Esophagus squamous epithelium (tissue), 5 donors: ENCODE measurements around the gene CYREN. TPM values are rescaled to one million over a fixed set of nuclear protein-coding genes. Genes with fewer than 3 reads are reported as not detected.
A peak's percentile ranks its signal among the peaks of the same experiment; 100 is the strongest.

Experiments used
- DNase-seq: peaks from one replicate; lab custom pipeline; 2025; lab: John Stamatoyannopoulos, UW
- H3K27ac ChIP-seq, 4 donors: fragments of 200-600 bp; sonication (generic); one replicate each; pipeline ENCODE4 v1.5.1; 2016 to 2019; ENCODE audit warnings: mild to moderate bottlenecking in 1 of 4
- H3K27me3 ChIP-seq, 4 donors: fragments of 200-600 bp; sonication (generic); 1 replicate in 3 of 4; 2 replicates in 1 of 4; pipeline versions ENCODE4 v1.5.1 to v1.6.0; 2017 to 2021; ENCODE audit warnings: antibody characterized with exemption in 1 of 4
- H3K36me3 ChIP-seq, 3 donors: fragments of 200-600 bp; sonication (generic); one replicate each; pipeline ENCODE4 v1.5.1; 2016 to 2019
- H3K4me1 ChIP-seq, 3 donors: fragments of 200-600 bp; sonication (generic); one replicate each; pipeline ENCODE4 v1.5.1; 2017 to 2019
- H3K4me3 ChIP-seq, 4 donors: fragments of 200-600 bp; sonication (generic); 1 replicate in 3 of 4; 2 replicates in 1 of 4; pipeline ENCODE4 v1.5.1; 2016 to 2019; ENCODE audit warnings: mild to moderate bottlenecking in 2 of 4, moderate library complexity in 1 of 4
- H3K9me3 ChIP-seq, 3 donors: fragments of 200-600 bp; sonication (generic); one replicate each; pipeline ENCODE4 v1.5.1; 2016 to 2019
- CTCF ChIP-seq, 6 experiments: fragments of 450-650 bp in 4 of 6; fragments of 200-600 bp in 2 of 6; sonication (generic) in 2 of 6; IDR thresholded peaks; one replicate each; pipeline ENCODE4 v1.5.1; 2016 to 2019; ENCODE audit warnings: antibody characterized with exemption in 6 of 6, mild to moderate bottlenecking in 4 of 6, moderate library complexity in 4 of 6
- POLR2A ChIP-seq, 4 donors: fragments of 450-650 bp; IDR thresholded peaks; one replicate each; pipeline ENCODE4 v1.6.1; 2017; ENCODE audit warnings: antibody characterized with exemption in 4 of 4, mild to moderate bottlenecking in 4 of 4, moderate library complexity in 3 of 4
- whole genome bisulfite sequencing, 2 donors: methylation state at CpG; one replicate each; pipeline ENCODE4 v1.1.5; 2018; 5-methylcytosine and 5-hydroxymethylcytosine counted together
- intact Hi-C: fragments of 100-400 bp; cut with DNase I; formaldehyde crosslinking; loops from one replicate; pipeline ENCODE4 v1.15.0; 2022
- total RNA-seq, 4 donors: library from RNA; depleted of rRNA; stranded (reverse); fragments of >200 nt; gene quantifications; one replicate each; pipeline ENCODE4 v1.1.0, GENCODE V29; 2016
- donor health status: DM: yes; HTN: yes; CAD: no.

The CYREN gene
- total RNA-seq, 4 donors from 2014 or later, result 19.0 to 53.8 (median 35.4) TPM

- H3K4me1 ChIP-seq, result peaks cover 23 to 71% (median 51%) of the 10 kb centered on the region in 3 donors
- intact Hi-C loops, result loop anchor here (10.0 kb wide), 2 partner anchors 183 to 483 kb away; partner anchors contain the start of gene AGBL3
Measured at GRCh38 chr7:135167365-135167917, 3.1 kb downstream of the CYREN start.

GRCh38 chr7:135166338-135166990 is 4.0 kb downstream of the CYREN start:
- intact Hi-C loops, result loop anchor here (10.0 kb wide), 2 partner anchors 182 to 482 kb away; partner anchors contain the start of gene AGBL3
- DNase-seq, result no peak
- 75 to 94% methylated on average over 5 to 6 of the region's 18 CpGs for WGBS, 2 donors
- Histone ChIP-seq H3K4me1 (peaks cover 17 to 70% (median 46%) of the 10 kb centered on the region in 3 donors), H3K4me3 (no peak overlapping the region), H3K36me3 (peaks cover 26 to 69% (median 27%) of the 10 kb centered on the region in 3 donors), H3K9me3 (no peaks in the 10 kb centered on the region), H3K27me3 (no peaks in the 10 kb centered on the region), H3K27ac (peak overlapping the region in 3 of 4 donors; percentile 95 to 99 (median 97))
- no peak for TF ChIP-seq POLR2A (IDR thresholded peaks at IDR 0.05)
- no peak for TF ChIP-seq CTCF (IDR thresholded peaks at IDR 0.05)

More at GRCh38 chr7:135167365-135167917, 3.1 kb downstream of the CYREN start:
- no peak overlapping the region for H3K4me3 ChIP-seq
- H3K9me3 ChIP-seq, result no peaks in the 10 kb centered on the region
- 67 to 77% methylated on average over 6 to 12 of the region's 12 CpGs for WGBS, 2 donors
- no peaks in the 10 kb centered on the region for H3K27me3 ChIP-seq
- DNase-seq, result no peak
- no peak for TF ChIP-seq CTCF (IDR thresholded peaks at IDR 0.05)
- TF ChIP-seq POLR2A (IDR thresholded peaks at IDR 0.05), result no peak
- peaks cover 26 to 59% (median 27%) of the 10 kb centered on the region in 3 donors for H3K36me3 ChIP-seq
- peak overlapping the region in 3 of 4 donors; percentile 95 to 99 (median 97) for H3K27ac ChIP-seq

- Histone ChIP-seq H3K36me3 (peaks cover 26 to 69% (median 27%) of the 10 kb centered on the region in 3 donors), H3K4me1 (peaks cover 15 to 68% (median 44%) of the 10 kb centered on the region in 3 donors), H3K27me3 (no peaks in the 10 kb centered on the region), H3K27ac (peak overlapping the region in 3 of 4 donors; percentile 95 to 99 (median 97)), H3K9me3 (no peaks in the 10 kb centered on the region), H3K4me3 (no peak overlapping the region)
- 60 to 78% methylated on average over 2 to 3 of the region's 4 CpGs for WGBS, 2 donors
- intact Hi-C loops, result loop anchor here (10.0 kb wide), 2 partner anchors 181 to 481 kb away; partner anchors contain the start of gene AGBL3
- DNase-seq, result no peak
- TF ChIP-seq CTCF (IDR thresholded peaks at IDR 0.05) (no peak), POLR2A (IDR thresholded peaks at IDR 0.05) (no peak)
Measured at GRCh38 chr7:135165862-135166261, 4.6 kb downstream of the CYREN start.

- DNase-seq, result no peak
- Histone ChIP-seq H3K27me3 (no peaks in the 10 kb centered on the region), H3K36me3 (peaks cover 26 to 69% (median 27%) of the 10 kb centered on the region in 3 donors), H3K9me3 (no peaks in the 10 kb centered on the region), H3K27ac (peak overlapping the region in 3 of 4 donors; percentile 33 to 97 (median 95)), H3K4me1 (peaks cover 12 to 73% (median 49%) of the 10 kb centered on the region in 3 donors), H3K4me3 (no peak overlapping the region)
- intact Hi-C loops, result loop anchor here (10.0 kb wide), 2 partner anchors 180 to 480 kb away; partner anchors contain the start of gene AGBL3
- 77 to 85% methylated on average over 3 to 8 of the region's 18 CpGs for WGBS, 2 donors
- no peak for TF ChIP-seq POLR2A (IDR thresholded peaks at IDR 0.05)
- TF ChIP-seq CTCF (IDR thresholded peaks at IDR 0.05), result no peak
Measured at GRCh38 chr7:135164357-135165061, 6.0 kb downstream of the CYREN start.
